Measurements from ENCODE around the gene SSBP3.

- TF ChIP-seq RCOR1 (IDR thresholded peaks at IDR 0.05; ENCODE audit: low read length), result no peak
- TF ChIP-seq CTCF (IDR thresholded peaks at IDR 0.05), result no peak
- no peak for TF ChIP-seq SMC3 (IDR thresholded peaks at IDR 0.05; ENCODE audit: low read depth, low read length)
- no peak for TF ChIP-seq MEF2A (IDR thresholded peaks at IDR 0.05; ENCODE audit: borderline replicate concordance, low read depth)
- no peak for TF ChIP-seq GABPA (IDR thresholded peaks at IDR 0.05; ENCODE audit: low read depth)
- TF ChIP-seq, protein P1, sequence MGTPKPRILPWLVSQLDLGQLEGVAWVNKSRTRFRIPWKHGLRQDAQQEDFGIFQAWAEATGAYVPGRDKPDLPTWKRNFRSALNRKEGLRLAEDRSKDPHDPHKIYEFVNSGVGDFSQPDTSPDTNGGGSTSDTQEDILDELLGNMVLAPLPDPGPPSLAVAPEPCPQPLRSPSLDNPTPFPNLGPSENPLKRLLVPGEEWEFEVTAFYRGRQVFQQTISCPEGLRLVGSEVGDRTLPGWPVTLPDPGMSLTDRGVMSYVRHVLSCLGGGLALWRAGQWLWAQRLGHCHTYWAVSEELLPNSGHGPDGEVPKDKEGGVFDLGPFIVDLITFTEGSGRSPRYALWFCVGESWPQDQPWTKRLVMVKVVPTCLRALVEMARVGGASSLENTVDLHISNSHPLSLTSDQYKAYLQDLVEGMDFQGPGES (IDR thresholded peaks at IDR 0.05; ENCODE audit: low read depth, low read length), result no peak
- no peak for TF ChIP-seq FOXJ3 (CRISPR knock-in tag; IDR thresholded peaks at IDR 0.05)
- no peak for TF ChIP-seq TAF1 (IDR thresholded peaks at IDR 0.05; ENCODE audit: borderline replicate concordance, low read depth, low read length)
- no peak for TF ChIP-seq POLR2AphosphoS5 (IDR thresholded peaks at IDR 0.05; ENCODE audit: low read depth, low read length)
- no peak for TF ChIP-seq MXI1 (IDR thresholded peaks at IDR 0.05; ENCODE audit: low read depth, low read length)
Observed at GRCh38 chr1:54387419-54387818, 18.8 kb downstream of the SSBP3 start.
